Loucy (cell line): Measurements from ENCODE around the gene PNPLA1.

ENCODE experiments used
- CTCF ChIP-seq: fragments of 200-600 bp; sonication (generic); conservative IDR thresholded peaks from 2 replicates; pipeline ENCODE4 v1.5.1; 2014; ENCODE audit warnings: mild to moderate bottlenecking, antibody characterized with exemption, low read length
- EZH2phosphoT487 ChIP-seq: fragments of 200-600 bp; IDR thresholded peaks from 2 replicates; pipeline ENCODE4 v1.6.1; 2018; ENCODE audit warnings: antibody characterized with exemption, mild to moderate bottlenecking, moderate library complexity, borderline replicate concordance

GRCh38 chr6:36297511-36297910 is 27.7 kb downstream of the PNPLA1 start:
- no peak for TF ChIP-seq CTCF
- no peak for TF ChIP-seq EZH2phosphoT487
